HG02885 (cell line): ENCODE results near the gene CHRM4.
"Not testable (repeated sequence)": the region's sequence is repeated elsewhere in the genome, so short reads cannot be mapped to it uniquely, and the experiment has no call there.

Source experiments
- ATAC-seq: cut with Tn5 transposase; IDR thresholded peaks from one replicate; pipeline ENCODE4 v1.9.1; 2021; ENCODE audit warnings: mild to moderate bottlenecking; ENCODE audit not compliant: unreplicated experiment, poor library complexity

CHRM4 gene

DNA sequence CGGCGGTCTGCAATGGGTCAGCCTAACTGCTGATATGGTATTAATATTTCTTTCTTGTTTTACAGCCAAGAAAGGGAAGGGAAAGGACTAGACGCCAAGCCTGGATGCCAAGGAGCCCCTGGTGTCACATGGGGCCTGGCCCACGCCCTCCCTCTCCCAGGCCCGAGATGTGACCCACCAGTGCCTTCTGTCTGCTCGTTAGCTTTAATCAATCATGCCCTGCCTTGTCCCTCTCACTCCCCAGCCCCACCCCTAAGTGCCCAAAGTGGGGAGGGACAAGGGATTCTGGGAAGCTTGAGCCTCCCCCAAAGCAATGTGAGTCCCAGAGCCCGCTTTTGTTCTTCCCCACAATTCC is 8.2 kb downstream of the CHRM4 start:
- no peak for ATAC-seq

DNA sequence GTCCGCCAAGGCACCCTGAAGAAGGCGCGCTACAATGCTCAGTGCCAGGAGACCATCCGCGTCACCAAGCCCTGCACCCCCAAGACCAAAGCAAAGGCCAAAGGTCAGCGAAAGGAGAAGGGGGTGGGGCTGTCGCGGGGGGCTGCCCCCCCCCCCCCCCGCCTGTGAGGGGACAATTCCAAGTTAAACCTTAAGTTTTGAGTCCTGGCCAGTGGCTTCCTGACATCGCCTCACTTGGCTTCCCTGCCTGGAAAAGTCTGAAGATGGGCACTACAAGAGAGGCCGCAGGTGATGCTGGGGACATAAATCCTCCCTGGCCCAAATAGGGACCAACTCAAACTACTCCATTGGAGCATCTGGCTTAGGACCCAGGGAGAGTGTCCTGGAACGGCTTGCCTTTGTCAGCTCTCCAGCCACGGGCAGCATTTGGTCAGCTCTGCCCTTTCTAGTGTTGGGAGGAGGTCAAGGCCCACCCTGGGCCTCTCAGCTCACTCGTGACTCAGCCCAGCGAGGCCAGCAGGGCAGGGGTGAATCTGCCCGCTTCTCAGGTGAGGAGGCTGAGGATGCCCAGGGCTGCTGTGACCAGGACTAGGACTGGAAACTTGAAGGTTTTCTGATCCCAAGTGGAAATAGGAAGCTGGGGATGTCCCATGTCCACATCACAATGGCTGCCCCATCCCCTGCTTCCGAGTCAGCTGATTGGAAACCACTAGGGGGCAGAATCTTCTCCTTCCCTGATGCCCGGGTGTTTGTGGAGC is 8.8 kb downstream of the CHRM4 start:
- no peak for ATAC-seq

GRCh38 chr11:46381819-46382645 is 9.5 kb downstream of the CHRM4 start:
- ATAC-seq = no peak

DNA sequence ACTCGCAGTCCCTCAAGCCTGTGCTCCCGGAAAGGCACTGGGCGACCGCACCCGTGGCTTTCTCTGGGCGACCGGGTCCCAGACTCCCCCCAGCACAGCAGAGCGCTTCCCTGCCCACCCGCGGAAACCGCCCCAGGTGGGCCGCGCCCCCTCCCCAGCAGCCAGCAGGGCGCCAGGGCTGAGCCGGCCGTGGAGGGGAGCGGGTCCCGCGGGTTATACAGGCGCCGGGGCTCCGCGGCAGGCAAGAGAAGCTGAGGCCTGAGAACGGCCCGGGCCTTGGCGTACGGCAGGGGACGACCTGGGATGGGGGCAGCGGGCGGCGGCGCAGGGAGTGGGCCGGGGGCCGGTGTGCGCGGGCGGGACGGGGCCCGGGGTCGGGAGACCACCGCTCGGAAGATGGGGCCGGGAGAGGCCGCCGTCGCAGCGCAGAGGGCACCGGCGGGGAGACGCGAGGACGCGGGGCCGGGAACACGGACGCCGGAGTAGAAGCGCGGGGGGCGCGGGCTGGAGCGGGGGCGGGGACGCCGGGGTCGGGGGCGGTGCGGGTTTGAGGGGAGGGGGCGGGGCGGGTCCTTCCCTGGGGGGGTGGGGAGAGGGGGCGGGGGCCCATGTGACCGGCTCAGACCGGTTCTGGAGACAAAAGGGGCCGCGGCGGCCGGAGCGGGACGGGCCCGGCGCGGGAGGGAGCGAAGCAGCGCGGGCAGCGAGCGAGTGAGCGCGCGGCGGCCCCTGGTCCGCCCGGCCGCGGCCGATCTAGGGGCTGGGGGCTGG is 10.3 kb downstream of the CHRM4 start, which contains the start of gene MDK:
Gene MDK, plus strand, starts transcription at position 622 of the 771 bp plus-strand sequence. CDS start 389 bp downstream, outside the sequence.
- no peak for ATAC-seq

GRCh38 chr11:46380340-46381047 is 11.1 kb downstream of the CHRM4 start:
- no peak for ATAC-seq

DNA sequence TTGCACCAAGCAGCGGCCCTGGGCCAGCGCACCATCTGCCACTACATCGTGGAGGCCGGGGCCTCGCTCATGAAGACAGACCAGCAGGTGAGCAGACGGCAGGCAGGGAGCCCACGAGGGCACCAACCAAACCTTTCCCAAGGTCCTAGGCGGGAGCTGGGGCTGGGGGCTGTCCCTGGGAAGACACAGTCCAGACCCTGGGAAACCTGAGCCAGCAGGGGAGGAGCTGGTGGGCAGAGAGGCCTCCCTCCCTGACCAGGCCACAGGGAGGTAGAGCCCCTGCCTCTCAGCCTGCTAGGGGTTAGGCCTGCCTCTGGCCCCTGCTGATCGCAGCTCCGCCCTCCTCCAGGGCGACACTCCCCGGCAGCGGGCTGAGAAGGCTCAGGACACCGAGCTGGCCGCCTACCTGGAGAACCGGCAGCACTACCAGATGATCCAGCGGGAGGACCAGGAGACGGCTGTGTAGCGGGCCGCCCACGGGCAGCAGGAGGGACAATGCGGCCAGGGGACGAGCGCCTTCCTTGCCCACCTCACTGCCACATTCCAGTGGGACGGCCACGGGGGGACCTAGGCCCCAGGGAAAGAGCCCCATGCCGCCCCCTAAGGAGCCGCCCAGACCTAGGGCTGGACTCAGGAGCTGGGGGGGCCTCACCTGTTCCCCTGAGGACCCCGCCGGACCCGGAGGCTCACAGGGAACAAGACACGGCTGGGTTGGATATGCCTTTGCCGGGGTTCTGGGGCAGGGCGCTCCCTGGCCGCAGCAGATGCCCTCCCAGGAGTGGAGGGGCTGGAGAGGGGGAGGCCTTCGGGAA is 11.9 kb downstream of the CHRM4 start:
- not testable (repeated sequence) for ATAC-seq

- no peak for ATAC-seq
These were observed 12.6 kb downstream of the CHRM4 start for GRCh38 chr11:46378811-46379481.

DNA sequence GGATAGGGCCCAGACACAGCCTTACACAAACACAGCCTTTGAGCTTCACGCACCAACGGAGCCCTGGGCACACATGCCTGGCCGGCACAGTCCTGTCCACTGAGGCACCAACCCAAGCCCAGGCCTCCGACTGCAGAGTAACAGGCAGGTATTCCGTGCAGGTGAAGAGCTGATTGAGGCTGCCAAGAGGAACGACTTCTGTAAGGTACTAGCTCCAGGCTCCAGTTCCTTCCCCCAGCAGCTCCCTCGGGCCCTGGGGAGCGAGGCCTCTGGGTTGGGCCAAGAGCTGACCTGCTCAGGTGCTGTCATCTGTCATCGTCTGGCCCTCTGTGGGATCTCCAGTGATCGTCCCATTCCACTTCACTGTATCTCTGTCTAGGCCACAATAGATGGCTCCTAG is 13.3 kb downstream of the CHRM4 start:
- ATAC-seq = no peak

- ATAC-seq = no peak
These were observed 13.7 kb downstream of the CHRM4 start for GRCh38 chr11:46377831-46378230.

DNA sequence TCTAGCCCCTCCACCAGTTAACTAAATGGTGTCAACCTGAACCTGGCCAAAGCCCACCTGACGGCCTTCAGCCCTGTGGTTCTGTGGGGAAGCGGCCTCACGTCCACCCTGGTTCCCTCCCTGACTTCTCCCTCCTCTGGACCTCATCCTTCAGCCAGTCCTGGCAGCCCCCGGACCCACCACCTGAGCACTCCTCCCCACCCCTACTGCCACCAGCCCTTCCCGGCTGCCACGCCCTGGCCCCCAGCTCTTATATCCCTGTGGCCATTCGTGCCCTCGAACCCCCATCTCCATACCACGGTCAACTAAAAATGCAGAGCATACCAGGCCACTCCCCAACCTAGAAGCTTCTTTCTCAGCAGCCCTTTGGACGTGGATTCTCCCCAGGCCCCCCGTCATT is 14.3 kb downstream of the CHRM4 start:
- no peak for ATAC-seq

DNA sequence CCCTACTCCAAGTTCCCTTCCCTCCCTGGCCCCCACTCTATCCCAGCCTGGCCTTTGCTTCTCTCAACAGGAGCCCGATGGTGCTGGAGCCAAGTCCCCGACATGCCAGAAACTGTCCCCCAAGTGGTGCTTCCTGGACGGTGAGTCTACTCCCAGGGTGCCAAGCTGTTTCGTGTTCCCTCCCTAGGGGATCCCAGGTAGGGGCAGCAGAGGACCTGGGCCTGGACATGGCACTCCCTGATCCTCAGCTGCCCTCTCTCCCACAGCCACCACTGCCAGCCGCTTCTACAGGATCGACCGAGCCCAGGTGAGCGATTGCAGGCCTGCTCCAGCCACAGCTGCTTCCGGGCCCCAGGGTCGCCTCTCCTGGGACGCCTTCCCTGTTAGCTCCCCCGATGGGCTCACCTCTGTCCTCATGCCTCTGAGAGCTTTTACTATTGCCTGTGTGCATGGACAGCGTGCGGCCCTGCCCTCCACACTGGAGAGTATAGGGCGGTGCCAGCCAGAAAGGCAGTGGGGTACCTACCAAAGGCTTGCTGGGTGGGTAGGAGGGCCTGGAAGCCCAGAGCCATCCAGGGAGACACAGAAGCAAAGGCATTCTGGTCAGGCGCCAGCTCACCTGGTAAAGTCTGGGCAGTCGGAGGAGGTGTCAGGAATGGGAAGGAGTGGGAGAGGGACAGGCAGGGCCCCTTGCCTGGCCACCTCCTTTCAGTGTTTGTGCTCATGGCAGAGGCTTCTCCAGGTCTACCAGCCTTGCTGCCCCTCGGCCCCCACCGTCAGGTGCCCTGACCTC is 15.1 kb downstream of the CHRM4 start:
- no peak for ATAC-seq

DNA sequence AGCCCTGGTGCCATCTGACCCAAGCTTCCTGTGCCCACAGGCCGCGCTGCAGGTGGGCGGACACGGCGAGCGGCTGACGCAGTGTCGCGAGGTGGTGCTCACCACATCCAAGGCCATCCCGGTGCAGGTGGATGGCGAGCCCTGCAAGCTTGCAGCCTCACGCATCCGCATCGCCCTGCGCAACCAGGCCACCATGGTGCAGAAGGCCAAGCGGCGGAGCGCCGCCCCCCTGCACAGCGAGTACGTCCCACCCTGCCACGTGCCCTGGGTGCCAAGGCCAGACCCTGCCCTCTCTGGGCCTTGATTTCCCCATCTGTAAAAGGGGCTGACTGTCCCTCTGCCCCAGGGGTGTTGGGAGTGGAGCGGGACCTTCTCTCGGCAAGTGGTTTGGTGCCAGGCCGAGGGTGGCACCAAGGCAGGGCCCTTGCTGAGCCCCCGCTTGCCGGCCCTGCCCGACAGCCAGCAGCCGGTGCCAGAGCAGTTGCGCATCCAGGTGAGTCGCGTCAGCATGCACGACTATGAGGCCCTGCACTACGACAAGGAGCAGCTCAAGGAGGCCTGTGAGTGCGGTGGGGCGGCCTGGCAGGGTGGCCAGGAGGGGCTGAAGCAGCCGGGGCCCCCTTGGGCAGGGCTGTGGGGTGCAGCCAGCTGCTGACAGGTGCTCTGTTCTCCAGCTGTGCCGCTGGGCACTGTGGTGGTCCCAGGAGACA is 16.0 kb downstream of the CHRM4 start:
- no peak for ATAC-seq

DNA sequence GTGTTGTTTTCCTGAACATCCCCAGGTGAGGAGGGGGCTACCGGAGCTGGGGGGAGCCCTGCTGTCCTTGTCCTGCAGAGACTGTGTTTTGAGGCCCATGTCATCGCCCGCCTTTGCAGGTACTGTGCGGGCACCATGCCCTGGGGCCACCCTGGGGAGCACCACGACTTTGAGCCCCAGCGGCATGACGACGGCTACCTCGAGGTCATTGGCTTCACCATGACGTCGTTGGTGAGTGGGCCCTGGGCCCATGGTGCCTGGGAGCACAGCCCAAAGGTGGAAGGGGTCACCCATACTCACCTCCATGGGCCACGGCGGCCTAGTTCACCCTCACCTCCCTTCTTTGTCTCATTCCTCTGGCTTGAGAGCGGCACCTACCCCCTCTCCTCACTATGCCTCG is 16.8 kb downstream of the CHRM4 start:
- ATAC-seq = no peak

DNA sequence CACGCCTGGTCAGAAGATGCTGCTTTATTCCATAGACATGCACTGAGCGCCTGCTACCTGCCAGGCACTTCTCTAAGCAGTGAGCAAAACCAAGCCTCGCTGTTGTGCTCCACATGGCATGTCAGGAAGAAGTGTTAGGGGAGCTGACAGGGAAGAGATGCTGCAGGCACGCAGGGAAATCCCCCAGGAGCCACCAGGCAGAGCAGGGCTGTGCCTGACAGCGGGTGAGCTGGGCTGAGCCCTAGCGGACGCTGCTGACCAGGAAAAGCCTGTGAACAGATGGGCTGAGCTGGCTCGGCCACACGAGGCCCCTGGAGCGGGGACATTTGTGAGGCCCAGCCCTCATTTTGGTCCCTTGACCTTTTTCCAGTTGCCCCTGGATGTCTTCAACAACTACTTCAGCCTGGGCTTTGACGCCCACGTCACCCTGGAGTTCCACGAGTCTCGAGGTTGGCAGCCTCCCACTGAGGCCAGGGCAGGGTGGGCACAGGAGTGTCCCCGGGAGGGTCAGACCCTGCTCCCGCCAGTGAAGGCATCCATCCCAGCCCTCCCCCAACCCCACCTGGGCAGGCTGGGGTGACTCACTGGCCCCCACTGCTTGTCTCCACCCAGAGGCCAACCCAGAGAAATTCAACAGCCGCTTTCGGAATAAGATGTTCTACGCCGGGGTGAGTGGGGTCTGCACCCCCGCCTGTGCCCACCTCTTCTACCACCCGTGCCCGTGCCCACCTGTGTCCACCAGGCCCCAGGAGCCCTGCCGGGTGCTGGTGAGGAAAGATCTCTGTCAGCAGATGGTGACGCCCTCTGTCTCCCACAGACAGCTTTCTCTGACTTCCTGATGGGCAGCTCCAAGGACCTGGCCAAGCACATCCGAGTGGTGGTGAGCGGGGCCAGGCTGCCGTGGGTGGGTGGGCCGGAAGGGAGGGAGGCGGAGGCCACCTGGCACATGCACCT is 17.5 kb downstream of the CHRM4 start:
- ATAC-seq = no peak

DNA sequence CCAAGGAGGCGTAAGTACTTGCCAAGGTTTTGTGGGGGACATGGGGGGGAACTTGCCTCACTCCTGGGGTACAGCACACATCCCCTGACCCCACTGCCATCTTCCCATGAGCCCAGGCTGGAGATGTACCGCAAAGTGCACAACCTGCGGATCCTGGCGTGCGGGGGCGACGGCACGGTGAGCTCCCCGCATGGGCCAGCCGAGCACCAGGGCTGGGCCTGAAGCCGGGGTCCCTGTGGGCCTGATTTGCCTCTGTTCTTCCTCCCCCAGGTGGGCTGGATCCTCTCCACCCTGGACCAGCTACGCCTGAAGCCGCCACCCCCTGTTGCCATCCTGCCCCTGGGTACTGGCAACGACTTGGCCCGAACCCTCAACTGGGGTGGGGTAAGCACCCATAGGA is 19.1 kb downstream of the CHRM4 start:
- ATAC-seq = not testable (repeated sequence)

- no peak for ATAC-seq
These were observed 19.5 kb downstream of the CHRM4 start for GRCh38 chr11:46372086-46372485.
